ENCODE data around the gene FADS6. TPM values are rescaled to one million over a fixed set of nuclear protein-coding genes. Genes with fewer than 3 reads are reported as not detected.
A peak's percentile ranks its signal among the peaks of the same experiment; 100 is the strongest.

FADS6 gene
- total and polyA plus RNA-seq, 3 experiments from 2014 or later, result not detected

DNA sequence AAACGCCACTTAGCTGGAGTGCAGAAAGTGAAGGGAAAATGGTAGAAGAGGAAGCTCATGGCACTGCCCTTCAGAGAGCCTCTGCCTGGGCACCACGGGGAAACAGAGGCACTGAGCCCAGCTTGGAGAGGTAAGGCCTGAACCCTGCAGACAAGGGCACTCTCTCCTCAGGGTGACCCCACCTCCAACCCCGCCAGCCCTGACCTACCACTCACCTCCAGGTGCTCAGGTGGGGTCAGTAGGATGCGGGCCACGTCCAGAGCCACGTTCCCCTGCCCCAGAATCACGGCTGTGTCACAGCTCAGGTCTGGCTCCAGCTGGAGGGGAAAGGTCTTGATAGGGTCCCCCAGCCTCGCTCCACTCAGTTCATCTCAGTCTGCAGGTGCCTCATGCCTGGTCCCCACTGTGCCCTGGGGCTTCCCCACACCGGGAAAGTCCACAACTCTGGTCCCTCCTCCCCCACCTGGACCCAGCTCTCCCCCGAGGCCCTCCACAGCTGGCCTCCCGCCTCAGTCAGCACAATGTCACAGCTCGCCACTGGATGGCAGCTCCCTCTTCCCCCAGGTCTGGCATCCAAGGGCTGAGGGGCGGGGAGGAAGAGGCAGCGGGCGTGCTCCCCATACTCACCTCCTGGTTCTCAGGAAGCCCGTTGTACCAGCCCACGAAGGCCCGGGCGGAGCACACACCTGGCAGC, 27.8 kb downstream of the FADS6 start:
- H3K36me3 Mint-ChIP-seq, result peaks cover 0 to 4% (median 3%) of the 10 kb centered on the region in 3 donors
- Histone ChIP-seq H3K4me1 (ENCODE audit: insufficient read depth, low read length) (peaks cover 10% of the 10 kb centered on the region), H3K9me3 (ENCODE audit: low read length) (no peaks in the 10 kb centered on the region), H3K27ac (ENCODE audit: low read depth, low read length) (no peak overlapping the region), H3K4me3 (ENCODE audit: low read length) (no peak overlapping the region), H3K36me3 (ENCODE audit: insufficient read depth, low read length) (no peaks in the 10 kb centered on the region), H3K27me3 (ENCODE audit: insufficient read depth, low read length, poor library complexity, severe bottlenecking) (peaks cover 7% of the 10 kb centered on the region)
- H3K27me3 Mint-ChIP-seq, result peaks cover 7 to 9% of the 10 kb centered on the region in 2 donors
- H3K27ac Mint-ChIP-seq, result peak overlapping the region in 1 of 8 donors; percentile 43
- POLR2A ChIA-PET, result no interaction called here
- no peak overlapping the region for H3K4me3 Mint-ChIP-seq
- CTCF ChIA-PET, result interaction anchor here (0.6 to 11.3 kb wide), 13 partner anchors 9 to 208 kb away, joined by 3 to 90 read pairs (median 4); partner anchors contain the start of gene RAB37
- H3K9me3 Mint-ChIP-seq, result no peaks in the 10 kb centered on the region
- peaks cover 9 to 16% (median 10%) of the 10 kb centered on the region in 3 donors for H3K4me1 Mint-ChIP-seq
- no peak for DNase-seq

- Histone ChIP-seq H3K27me3 (ENCODE audit: insufficient read depth, low read length, poor library complexity, severe bottlenecking) (peaks cover 14% of the 10 kb centered on the region), H3K4me1 (ENCODE audit: insufficient read depth, low read length) (peaks cover 17% of the 10 kb centered on the region), H3K4me3 (ENCODE audit: low read length) (no peak overlapping the region), H3K9me3 (ENCODE audit: low read length) (no peaks in the 10 kb centered on the region), H3K36me3 (ENCODE audit: insufficient read depth, low read length) (no peaks in the 10 kb centered on the region), H3K27ac (ENCODE audit: low read depth, low read length) (no peak overlapping the region)
- Mint-ChIP-seq H3K36me3 (peaks cover 0 to 4% (median 3%) of the 10 kb centered on the region in 3 donors), H3K27me3 (peaks cover 10 to 14% of the 10 kb centered on the region in 2 donors), H3K4me1 (peaks cover 10 to 22% (median 12%) of the 10 kb centered on the region in 3 donors), H3K27ac (peak overlapping the region in 3 of 8 donors; percentile 42 to 67 (median 44)), H3K4me3 (no peak overlapping the region), H3K9me3 (no peaks in the 10 kb centered on the region)
- DNase-seq, result peak; percentile 50 to 75 (median 63)
- POLR2A ChIA-PET, result no interaction called here
- CTCF ChIA-PET, result interaction anchor here (0.6 to 11.3 kb wide), 11 partner anchors 9 to 208 kb away, joined by 3 to 90 read pairs (median 4); partner anchors contain the start of gene RAB37
Measured at GRCh38 chr17:74864866-74865395, 28.5 kb downstream of the FADS6 start.

DNA sequence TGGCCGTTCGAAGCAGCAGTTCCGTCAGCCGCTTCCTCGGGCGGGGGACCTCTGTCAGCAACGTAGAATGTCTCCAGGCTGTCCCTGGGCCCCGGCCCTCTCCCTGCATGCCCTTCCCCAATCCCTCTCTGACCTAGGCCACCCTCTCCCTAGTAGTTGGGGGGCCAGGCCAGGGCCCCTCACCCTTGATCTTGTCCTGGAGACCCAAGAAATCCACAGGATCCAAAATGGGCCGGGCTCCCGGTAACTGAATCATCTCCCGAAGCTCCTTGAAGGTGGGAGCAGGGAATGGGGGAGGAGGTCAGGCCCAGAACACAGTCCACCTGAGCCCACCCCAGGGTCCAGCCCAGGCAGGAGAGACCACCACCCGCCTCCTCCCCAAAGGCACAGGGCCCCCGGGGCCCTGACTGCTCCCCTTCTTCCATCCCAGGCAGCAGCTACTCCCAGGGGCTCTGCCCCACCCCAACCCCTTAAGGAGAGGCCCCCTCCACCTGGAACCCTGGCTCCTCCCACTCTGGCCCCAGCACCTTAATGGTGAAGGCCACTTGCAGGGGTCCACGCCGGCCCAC, 29.1 kb downstream of the FADS6 start:
- Histone ChIP-seq H3K36me3 (ENCODE audit: insufficient read depth, low read length) (no peaks in the 10 kb centered on the region), H3K27ac (ENCODE audit: low read depth, low read length) (no peak overlapping the region), H3K4me1 (ENCODE audit: insufficient read depth, low read length) (peaks cover 18% of the 10 kb centered on the region), H3K4me3 (ENCODE audit: low read length) (no peak overlapping the region), H3K27me3 (ENCODE audit: insufficient read depth, low read length, poor library complexity, severe bottlenecking) (peaks cover 16% of the 10 kb centered on the region), H3K9me3 (ENCODE audit: low read length) (no peaks in the 10 kb centered on the region)
- no peak for DNase-seq
- H3K27ac Mint-ChIP-seq, result no peak overlapping the region
- peaks cover 0 to 3% (median 2%) of the 10 kb centered on the region in 3 donors for H3K36me3 Mint-ChIP-seq
- H3K4me1 Mint-ChIP-seq, result peaks cover 10 to 23% (median 12%) of the 10 kb centered on the region in 3 donors
- H3K9me3 Mint-ChIP-seq, result no peaks in the 10 kb centered on the region
- ChIA-PET POLR2A (no interaction called here), CTCF (interaction anchor here (1.0 to 11.3 kb wide), 9 partner anchors 8 to 207 kb away, joined by 3 to 90 read pairs (median 4); partner anchors contain the start of gene RAB37)
- peaks cover 12 to 14% of the 10 kb centered on the region in 2 donors for H3K27me3 Mint-ChIP-seq
- no peak overlapping the region for H3K4me3 Mint-ChIP-seq

GRCh38 chr17:74863420-74864296, 29.8 kb downstream of the FADS6 start:
- POLR2A ChIA-PET, result no interaction called here
- Mint-ChIP-seq H3K4me3 (peak overlapping the region in 2 of 7 donors; percentile 19 to 26), H3K27me3 (peaks cover 19 to 20% of the 10 kb centered on the region in 2 donors), H3K36me3 (peaks cover 0 to 2% (median 1%) of the 10 kb centered on the region in 3 donors), H3K4me1 (peaks cover 13 to 27% (median 16%) of the 10 kb centered on the region in 3 donors), H3K27ac (peak overlapping the region in 1 of 8 donors; percentile 48), H3K9me3 (no peaks in the 10 kb centered on the region)
- H3K4me1 ChIP-seq (ENCODE audit: insufficient read depth, low read length), result peaks cover 18% of the 10 kb centered on the region
- DNase-seq, result no peak
- H3K9me3 ChIP-seq (ENCODE audit: low read length), result no peaks in the 10 kb centered on the region
- peaks cover 23% of the 10 kb centered on the region for H3K27me3 ChIP-seq (ENCODE audit: insufficient read depth, low read length, poor library complexity, severe bottlenecking)
- CTCF ChIA-PET, result interaction anchor here (2.0 to 11.3 kb wide), 4 partner anchors 72 to 205 kb away, joined by 6 to 90 read pairs (median 26); partner anchors contain the start of gene RAB37
- H3K36me3 ChIP-seq (ENCODE audit: insufficient read depth, low read length), result no peaks in the 10 kb centered on the region
- no peak overlapping the region for H3K27ac ChIP-seq (ENCODE audit: low read depth, low read length)
- H3K4me3 ChIP-seq (ENCODE audit: low read length), result no peak overlapping the region

DNA sequence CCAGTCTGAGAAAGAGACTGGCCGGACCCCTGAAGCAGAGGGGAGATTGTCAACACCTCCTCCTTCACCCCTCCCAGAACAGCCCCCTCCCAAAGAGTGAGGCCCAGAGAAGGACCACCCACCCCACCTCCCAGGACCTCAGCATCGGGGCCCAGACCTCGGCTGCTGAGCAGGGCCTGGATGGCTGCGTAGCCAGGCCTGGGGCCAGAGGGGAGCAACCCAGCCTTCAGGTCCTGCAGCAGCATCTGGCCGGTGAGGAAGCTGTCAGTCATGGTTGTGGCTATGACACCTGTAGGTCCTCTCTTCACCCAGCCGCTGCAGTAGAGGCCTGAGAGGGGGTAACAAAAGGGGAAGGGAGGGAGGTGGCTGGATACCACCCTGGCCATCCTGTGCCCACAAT, 30.5 kb downstream of the FADS6 start:
- no peak overlapping the region for H3K27ac ChIP-seq (ENCODE audit: low read depth, low read length)
- POLR2A ChIA-PET, result interaction anchor here (1.4 kb wide), 1 partner anchor 121 kb away, joined by 5 read pairs; no protein-coding TSS in a partner anchor
- peaks cover 23 to 25% of the 10 kb centered on the region in 2 donors for H3K27me3 Mint-ChIP-seq

DNA sequence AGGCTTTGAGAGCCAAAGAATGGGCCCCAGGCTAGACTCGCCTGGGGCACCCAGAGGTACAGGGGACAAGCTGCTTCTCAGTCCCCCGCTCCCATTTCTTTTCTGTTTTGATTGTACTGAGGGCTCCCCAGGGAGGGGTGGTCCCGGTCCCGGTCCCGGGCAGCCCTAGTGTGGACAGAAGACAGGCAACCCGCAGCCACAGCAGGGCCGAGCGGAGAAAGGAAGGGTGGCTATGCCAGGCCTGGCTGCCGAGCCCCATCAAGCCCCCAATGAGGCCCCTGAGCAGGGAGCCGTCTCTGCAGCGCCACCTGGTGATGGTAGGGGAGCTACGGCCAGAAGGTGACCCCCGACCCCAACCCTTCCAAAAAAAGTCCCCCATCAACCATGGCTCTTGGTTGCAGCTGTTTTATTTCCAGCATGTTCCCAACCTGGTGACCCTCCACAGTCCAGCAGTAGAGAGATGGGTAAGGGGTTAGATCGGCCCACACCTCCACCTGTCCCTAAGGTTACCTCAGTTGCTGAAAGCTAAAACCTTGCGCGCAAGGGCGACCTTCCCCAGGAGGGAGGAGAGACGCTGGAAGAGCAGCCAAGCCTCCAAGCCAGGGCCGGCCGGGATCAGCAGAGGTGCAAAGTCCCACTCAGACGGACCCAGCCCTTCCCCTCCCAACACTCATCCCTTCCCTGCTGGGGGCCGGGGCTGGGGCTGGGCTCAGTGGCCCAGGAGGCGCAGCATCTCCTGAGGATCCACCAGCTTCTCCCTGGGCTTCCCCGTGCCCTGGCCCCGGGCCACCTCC, 31.1 kb downstream of the FADS6 start:
- POLR2A ChIA-PET, result interaction anchor here (0.6 to 1.4 kb wide), 3 partner anchors 103 to 121 kb away, joined by 3 to 5 read pairs (median 3); no protein-coding TSS in a partner anchor
- no peaks in the 10 kb centered on the region for H3K9me3 Mint-ChIP-seq
- peak overlapping the region; percentile 12 for H3K4me3 ChIP-seq (ENCODE audit: low read length)
- peaks cover 0 to 1% (median under 1%) of the 10 kb centered on the region in 3 donors for H3K36me3 Mint-ChIP-seq
- H3K4me1 Mint-ChIP-seq, result peaks cover 13 to 27% (median 16%) of the 10 kb centered on the region in 3 donors
- H3K27me3 ChIP-seq (ENCODE audit: insufficient read depth, low read length, poor library complexity, severe bottlenecking), result peaks cover 32% of the 10 kb centered on the region
- no peaks in the 10 kb centered on the region for H3K36me3 ChIP-seq (ENCODE audit: insufficient read depth, low read length)
- peaks cover 28 to 31% of the 10 kb centered on the region in 2 donors for H3K27me3 Mint-ChIP-seq
- no peaks in the 10 kb centered on the region for H3K9me3 ChIP-seq (ENCODE audit: low read length)
- peak overlapping the region in 1 of 8 donors; percentile 47 for H3K27ac Mint-ChIP-seq
- CTCF ChIA-PET, result interaction anchor here (0.7 to 11.3 kb wide), 14 partner anchors 8 to 214 kb away, joined by 3 to 90 read pairs (median 6); partner anchors contain the start of genes FDXR and RAB37
- H3K4me1 ChIP-seq (ENCODE audit: insufficient read depth, low read length), result peaks cover 18% of the 10 kb centered on the region
- peak; percentile 56 to 74 (median 61) for DNase-seq
- H3K27ac ChIP-seq (ENCODE audit: low read depth, low read length), result no peak overlapping the region
- peak overlapping the region in 6 of 7 donors; percentile 38 to 75 (median 56) for H3K4me3 Mint-ChIP-seq

More for the DNA sequence above, 30.5 kb downstream of the FADS6 start:
- Mint-ChIP-seq H3K27ac (no peak overlapping the region), H3K36me3 (peaks cover 0 to 2% (median 1%) of the 10 kb centered on the region in 3 donors), H3K4me3 (no peak overlapping the region), H3K9me3 (no peaks in the 10 kb centered on the region), H3K4me1 (peaks cover 13 to 27% (median 16%) of the 10 kb centered on the region in 3 donors)
- CTCF ChIA-PET, result interaction anchor here (0.7 to 11.3 kb wide), 14 partner anchors 8 to 214 kb away, joined by 3 to 90 read pairs (median 6); partner anchors contain the start of genes FDXR and RAB37
- no peaks in the 10 kb centered on the region for H3K36me3 ChIP-seq (ENCODE audit: insufficient read depth, low read length)
- peaks cover 26% of the 10 kb centered on the region for H3K27me3 ChIP-seq (ENCODE audit: insufficient read depth, low read length, poor library complexity, severe bottlenecking)
- H3K9me3 ChIP-seq (ENCODE audit: low read length), result no peaks in the 10 kb centered on the region
- H3K4me3 ChIP-seq (ENCODE audit: low read length), result no peak overlapping the region
- H3K4me1 ChIP-seq (ENCODE audit: insufficient read depth, low read length), result peaks cover 18% of the 10 kb centered on the region
- no peak for DNase-seq
